HUES64 (cell line): ENCODE data around the gene AUP1.

Experiments used
- H3K27ac ChIP-seq: 2 replicates; pipeline ENCODE4 v1.7.0; 2013; ENCODE audit warnings: low read depth, low read length, inconsistent platforms
- H3K27me3 ChIP-seq: 2 replicates; pipeline ENCODE4 v1.6.1; 2013; ENCODE audit warnings: mild to moderate bottlenecking, low read length; ENCODE audit not compliant: insufficient read depth
- H3K36me3 ChIP-seq: 2 replicates; pipeline ENCODE4 v1.6.1; 2013; ENCODE audit warnings: mild to moderate bottlenecking, low read length; ENCODE audit not compliant: insufficient read depth
- H3K4me1 ChIP-seq: 2 replicates; pipeline ENCODE4 v1.6.1; 2013; ENCODE audit warnings: mild to moderate bottlenecking, low read length, moderate library complexity; ENCODE audit not compliant: insufficient read depth
- H3K4me3 ChIP-seq: 2 replicates; pipeline ENCODE4 v1.5.1; 2013; ENCODE audit warnings: mild to moderate bottlenecking, low read length, moderate library complexity
- H3K9ac ChIP-seq: 2 replicates; pipeline ENCODE4 v1.6.1; 2013; ENCODE audit warnings: mild to moderate bottlenecking, low read depth, low read length
- H3K9me3 ChIP-seq: 2 replicates; pipeline ENCODE4 v1.6.1; 2013; ENCODE audit warnings: low read depth, low read length; ENCODE audit not compliant: insufficient read depth
- WGBS: fragments of 150-250, 120-280 bp; methylation state at CpG from one replicate; pipeline ENCODE4 v1.1.7; 2013; ENCODE audit warnings: missing lambda C conversion rate; 5-methylcytosine and 5-hydroxymethylcytosine counted together

Gene AUP1

GRCh38 chr2:74507926-74508520, 21.5 kb downstream of the AUP1 start:
- WGBS, result 5% methylated on average over 36 of the region's 38 CpGs
- Histone ChIP-seq H3K27me3 (peaks cover 76% of the 10 kb centered on the region), H3K27ac (peak overlapping the region; percentile 95; the same call in 1 of the 2 replicates), H3K9me3 (no peaks in the 10 kb centered on the region), H3K36me3 (peaks cover 14% of the 10 kb centered on the region), H3K4me3 (peak overlapping the region; percentile 79), H3K4me1 (peaks cover 17% of the 10 kb centered on the region; the same call in 1 of the 2 replicates), H3K9ac (peak overlapping the region; percentile 90)

- H3K36me3 ChIP-seq, result peaks cover 14% of the 10 kb centered on the region
- under 1% methylated on average over 53 of the region's 56 CpGs for WGBS
- H3K27me3 ChIP-seq, result peaks cover 76% of the 10 kb centered on the region
- peaks cover 17% of the 10 kb centered on the region; the same call in 1 of the 2 replicates for H3K4me1 ChIP-seq
- H3K27ac ChIP-seq, result peak within 1 kb of the TSS; percentile 95
- H3K9ac ChIP-seq, result peak within 1 kb of the TSS; percentile 90
- H3K9me3 ChIP-seq, result no peaks in the 10 kb centered on the region
- H3K4me3 ChIP-seq, result peak within 1 kb of the TSS; percentile 79
Measured at GRCh38 chr2:74507145-74507925, 22.2 kb downstream of the AUP1 start, which contains the start of gene PCGF1. PCGF1 (minus strand) TSS chr2:74507695; CDS start chr2:74507668, 27 bp downstream.

GRCh38 chr2:74505448-74506246, 23.9 kb downstream of the AUP1 start:
- Histone ChIP-seq H3K27ac (no peak overlapping the region), H3K36me3 (peaks cover 14% of the 10 kb centered on the region), H3K9ac (no peak overlapping the region), H3K27me3 (peaks cover 76% of the 10 kb centered on the region), H3K4me3 (no peak overlapping the region), H3K9me3 (no peaks in the 10 kb centered on the region), H3K4me1 (peaks cover 24% of the 10 kb centered on the region)
- WGBS, result 96% methylated on average over 14 of the region's 14 CpGs

- Histone ChIP-seq H3K27ac (no peak overlapping the region), H3K9me3 (no peaks in the 10 kb centered on the region), H3K4me3 (no peak overlapping the region), H3K9ac (no peak overlapping the region), H3K4me1 (peaks cover 32% of the 10 kb centered on the region), H3K36me3 (peaks cover 14% of the 10 kb centered on the region), H3K27me3 (peaks cover 76% of the 10 kb centered on the region)
- WGBS, result 97% methylated on average over 3 of the region's 3 CpGs
Measured at GRCh38 chr2:74504591-74504990, 24.9 kb downstream of the AUP1 start.

- 65% methylated on average over 45 of the region's 45 CpGs for WGBS
- Histone ChIP-seq H3K36me3 (peaks cover 14% of the 10 kb centered on the region), H3K27ac (no peak overlapping the region), H3K9ac (0 out of 2 replicates have a peak overlapping the region, but pooled peaks have one; percentile 40), H3K9me3 (no peaks in the 10 kb centered on the region), H3K4me1 (peaks cover 32% of the 10 kb centered on the region), H3K4me3 (peak overlapping the region; percentile 62), H3K27me3 (peaks cover 76% of the 10 kb centered on the region)
Measured at GRCh38 chr2:74503506-74504475, 25.7 kb downstream of the AUP1 start.

- Histone ChIP-seq H3K27ac (no peak overlapping the region), H3K4me1 (peaks cover 26% of the 10 kb centered on the region), H3K27me3 (peaks cover 79% of the 10 kb centered on the region), H3K9me3 (no peaks in the 10 kb centered on the region), H3K36me3 (peaks cover 14% of the 10 kb centered on the region), H3K9ac (0 out of 2 replicates have a peak overlapping the region, but pooled peaks have one; percentile 40), H3K4me3 (peak overlapping the region; percentile 62)
- 2% methylated on average over 67 of the region's 67 CpGs for WGBS
Measured at GRCh38 chr2:74502720-74503505, 26.6 kb downstream of the AUP1 start.

GRCh38 chr2:74502147-74502719, 27.3 kb downstream of the AUP1 start:
- Histone ChIP-seq H3K27me3 (peaks cover 86% of the 10 kb centered on the region), H3K9ac (0 out of 2 replicates have a peak overlapping the region, but pooled peaks have one; percentile 40), H3K4me3 (peak overlapping the region; percentile 62), H3K9me3 (no peaks in the 10 kb centered on the region), H3K4me1 (peaks cover 26% of the 10 kb centered on the region), H3K36me3 (peaks cover 14% of the 10 kb centered on the region), H3K27ac (no peak overlapping the region)
- WGBS, result 11% methylated on average over 31 of the region's 32 CpGs

- H3K27me3 ChIP-seq, result peaks cover 93% of the 10 kb centered on the region
- H3K27ac ChIP-seq, result no peak overlapping the region
Measured at GRCh38 chr2:74501335-74502071, 28.0 kb downstream of the AUP1 start.

GRCh38 chr2:74500578-74500946, 28.9 kb downstream of the AUP1 start:
- H3K4me3 ChIP-seq, result no peak overlapping the region
- peaks cover 21% of the 10 kb centered on the region for H3K4me1 ChIP-seq
- no peak overlapping the region for H3K9ac ChIP-seq
- H3K27me3 ChIP-seq, result peaks cover 100% of the 10 kb centered on the region
- H3K27ac ChIP-seq, result no peak overlapping the region
- H3K36me3 ChIP-seq, result peaks cover 10% of the 10 kb centered on the region
- H3K9me3 ChIP-seq, result no peaks in the 10 kb centered on the region

More at GRCh38 chr2:74501335-74502071, 28.0 kb downstream of the AUP1 start:
- peaks cover 14% of the 10 kb centered on the region for H3K36me3 ChIP-seq
- peaks cover 22% of the 10 kb centered on the region for H3K4me1 ChIP-seq
- H3K4me3 ChIP-seq, result peak overlapping the region; percentile 62; the same call in 1 of the 2 replicates
- H3K9ac ChIP-seq, result no peak overlapping the region
- whole genome bisulfite sequencing, result 45% methylated on average over 17 of the region's 18 CpGs
- no peaks in the 10 kb centered on the region for H3K9me3 ChIP-seq
